Measurements from ENCODE around the gene SHMT1.

The SHMT1 gene

GRCh38 chr17:18291718-18292540, 71.4 kb downstream of the SHMT1 start:
- no peak overlapping the region for H3K4me3 ChIP-seq (replicated peaks; ENCODE audit: low read depth, low read length)
- TF ChIP-seq, protein P1, sequence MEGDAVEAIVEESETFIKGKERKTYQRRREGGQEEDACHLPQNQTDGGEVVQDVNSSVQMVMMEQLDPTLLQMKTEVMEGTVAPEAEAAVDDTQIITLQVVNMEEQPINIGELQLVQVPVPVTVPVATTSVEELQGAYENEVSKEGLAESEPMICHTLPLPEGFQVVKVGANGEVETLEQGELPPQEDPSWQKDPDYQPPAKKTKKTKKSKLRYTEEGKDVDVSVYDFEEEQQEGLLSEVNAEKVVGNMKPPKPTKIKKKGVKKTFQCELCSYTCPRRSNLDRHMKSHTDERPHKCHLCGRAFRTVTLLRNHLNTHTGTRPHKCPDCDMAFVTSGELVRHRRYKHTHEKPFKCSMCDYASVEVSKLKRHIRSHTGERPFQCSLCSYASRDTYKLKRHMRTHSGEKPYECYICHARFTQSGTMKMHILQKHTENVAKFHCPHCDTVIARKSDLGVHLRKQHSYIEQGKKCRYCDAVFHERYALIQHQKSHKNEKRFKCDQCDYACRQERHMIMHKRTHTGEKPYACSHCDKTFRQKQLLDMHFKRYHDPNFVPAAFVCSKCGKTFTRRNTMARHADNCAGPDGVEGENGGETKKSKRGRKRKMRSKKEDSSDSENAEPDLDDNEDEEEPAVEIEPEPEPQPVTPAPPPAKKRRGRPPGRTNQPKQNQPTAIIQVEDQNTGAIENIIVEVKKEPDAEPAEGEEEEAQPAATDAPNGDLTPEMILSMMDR (IDR thresholded peaks at IDR 0.05; ENCODE audit: low read depth, low read length, missing control alignments) = no peak
- DNase-seq (ENCODE audit: extremely low read depth, low read depth) = no peak

DNA sequence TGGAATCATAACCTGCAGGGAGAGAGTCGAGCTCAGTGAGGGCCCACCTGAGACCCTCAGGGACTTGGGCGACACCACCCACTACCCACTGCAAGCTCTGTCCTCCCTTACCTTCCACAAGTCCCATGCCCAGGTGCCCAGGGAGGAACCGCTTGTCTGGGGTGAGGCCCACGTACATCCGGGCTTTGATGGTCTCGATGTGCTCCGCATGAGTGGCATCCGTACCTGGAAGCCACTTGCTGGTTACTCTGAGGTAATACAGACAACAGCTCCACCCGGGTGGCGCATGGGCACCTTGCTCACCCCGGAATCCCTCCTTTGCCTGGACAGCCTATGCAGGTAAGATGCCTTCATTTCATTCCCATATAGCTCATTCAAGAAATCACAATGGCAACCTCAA, 78.1 kb downstream of the SHMT1 start:
- H3K4me3 ChIP-seq (replicated peaks; ENCODE audit: low read depth, low read length) = no peak overlapping the region
- TF ChIP-seq, protein P1 (IDR thresholded peaks at IDR 0.05; ENCODE audit: low read depth, low read length, missing control alignments) = no peak
- no peak for DNase-seq (ENCODE audit: extremely low read depth, low read depth)

DNA sequence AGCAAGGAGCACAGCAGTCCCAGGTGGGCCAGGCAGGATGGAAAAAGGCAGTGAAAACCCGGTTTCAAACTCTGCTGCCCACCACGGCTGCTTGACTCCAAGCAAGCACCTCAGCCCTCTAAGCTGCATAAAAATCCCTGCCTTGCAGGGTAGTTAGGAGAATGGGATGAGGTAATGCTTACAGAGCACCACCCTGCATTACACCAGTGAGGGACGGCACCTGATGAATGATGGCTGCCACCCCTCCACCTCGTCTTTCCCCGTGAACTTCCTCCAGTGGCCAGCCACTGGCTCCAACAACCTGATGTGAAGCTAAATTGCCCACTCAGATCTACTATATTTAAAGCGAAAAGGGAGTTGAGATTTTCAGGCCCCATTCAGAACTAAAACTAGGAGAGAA, 81.6 kb downstream of the SHMT1 start:
- TF ChIP-seq, protein P1 (IDR thresholded peaks at IDR 0.05; ENCODE audit: low read depth, low read length, missing control alignments) = no peak
- DNase-seq (ENCODE audit: extremely low read depth, low read depth) = no peak
- no peak overlapping the region for H3K4me3 ChIP-seq (replicated peaks; ENCODE audit: low read depth, low read length)

GRCh38 chr17:18280766-18281371, 82.5 kb downstream of the SHMT1 start:
- H3K4me3 ChIP-seq (replicated peaks; ENCODE audit: low read depth, low read length) = no peak overlapping the region
- no peak for DNase-seq (ENCODE audit: extremely low read depth, low read depth)
- TF ChIP-seq, protein P1 (IDR thresholded peaks at IDR 0.05; ENCODE audit: low read depth, low read length, missing control alignments) = no peak

- no peak for DNase-seq (ENCODE audit: extremely low read depth, low read depth)
- TF ChIP-seq, protein P1 (IDR thresholded peaks at IDR 0.05; ENCODE audit: low read depth, low read length, missing control alignments) = no peak
- no peak overlapping the region for H3K4me3 ChIP-seq (replicated peaks; ENCODE audit: low read depth, low read length)
Observed at GRCh38 chr17:18280249-18280648, 83.1 kb downstream of the SHMT1 start.

GRCh38 chr17:18278867-18279266, 84.5 kb downstream of the SHMT1 start:
- no peak for DNase-seq (ENCODE audit: extremely low read depth, low read depth)

More at GRCh38 chr17:18278867-18279266, 84.5 kb downstream of the SHMT1 start:
- TF ChIP-seq, protein P1 (IDR thresholded peaks at IDR 0.05; ENCODE audit: low read depth, low read length, missing control alignments) = no peak
- no peak overlapping the region for H3K4me3 ChIP-seq (replicated peaks; ENCODE audit: low read depth, low read length)

All from HFF-Myc (cell line).